ENCODE results near the gene TPCN1. TPM values are rescaled to one million over a fixed set of nuclear protein-coding genes. Genes with fewer than 3 reads are reported as not detected.

The TPCN1 gene
- total and polyA plus RNA-seq, 3 experiments from 2014 or later: 10.1 to 24.1 (median 21.3) TPM

DNA sequence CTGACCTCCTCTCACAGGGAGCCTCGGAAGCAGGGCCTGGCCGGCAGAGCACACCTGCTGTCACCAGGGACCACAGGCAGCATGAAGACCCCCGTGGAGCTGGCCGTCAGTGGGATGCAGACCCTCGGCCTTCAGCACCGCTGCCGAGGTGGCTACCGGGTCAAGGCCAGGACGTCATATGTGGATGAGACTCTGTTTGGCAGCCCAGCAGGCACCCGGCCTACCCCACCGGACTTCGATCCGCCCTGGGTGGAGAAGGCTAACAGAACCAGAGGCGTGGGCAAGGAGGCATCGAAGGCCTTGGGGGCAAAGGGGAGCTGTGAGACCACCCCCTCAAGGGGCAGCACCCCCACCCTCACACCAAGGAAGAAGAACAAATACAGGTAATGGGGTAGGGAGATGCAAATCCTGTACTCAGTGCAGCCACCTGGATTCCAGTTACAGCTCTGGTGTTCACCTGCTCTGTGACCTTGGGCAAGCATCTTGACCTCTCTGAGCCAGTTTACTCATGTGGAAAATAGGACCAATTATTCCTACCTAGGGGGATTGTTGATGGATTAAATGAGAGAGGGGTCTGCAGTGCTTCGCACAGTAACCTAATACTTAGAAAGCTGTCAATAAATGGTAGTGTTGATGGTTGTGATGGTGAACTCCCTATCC lies 34.5 kb upstream of the TPCN1 start:
- Histone ChIP-seq H3K27ac (ENCODE audit: low read depth, low read length) (peak overlapping the region; percentile 89), H3K9me3 (ENCODE audit: low read length) (no peaks in the 10 kb centered on the region), H3K36me3 (ENCODE audit: insufficient read depth, low read length) (peaks cover 7% of the 10 kb centered on the region), H3K4me1 (ENCODE audit: insufficient read depth, low read length) (peaks cover 31% of the 10 kb centered on the region), H3K27me3 (ENCODE audit: insufficient read depth, low read length, poor library complexity, severe bottlenecking) (no peaks in the 10 kb centered on the region), H3K4me3 (ENCODE audit: low read length) (peak overlapping the region; percentile 85)
- H3K27ac Mint-ChIP-seq: peak overlapping the region; percentile 85 to 99 (median 96)
- DNase-seq: no peak
- H3K4me1 Mint-ChIP-seq: peaks cover 27 to 46% (median 44%) of the 10 kb centered on the region in 3 donors
- H3K4me3 Mint-ChIP-seq: peak overlapping the region; percentile 94 to 100 (median 96)
- no peaks in the 10 kb centered on the region for H3K9me3 Mint-ChIP-seq
- ChIA-PET CTCF (interaction anchor here (0.7 to 4.0 kb wide), 7 partner anchors 10 to 138 kb away, joined by 3 to 27 read pairs (median 4); no protein-coding TSS in a partner anchor), POLR2A (interaction anchor here (1.1 kb wide), 1 partner anchor 35 kb away, joined by 4 read pairs; the partner anchor contains the start of gene TPCN1)
- peaks cover 0 to 49% (median 3%) of the 10 kb centered on the region in 3 donors for H3K36me3 Mint-ChIP-seq
- H3K27me3 Mint-ChIP-seq: no peaks in the 10 kb centered on the region

- H3K4me3 ChIP-seq (ENCODE audit: low read length): no peak overlapping the region
- Mint-ChIP-seq H3K27ac (peak overlapping the region in 3 of 8 donors; percentile 33 to 78 (median 58)), H3K4me3 (no peak overlapping the region), H3K4me1 (peaks cover 18 to 27% (median 26%) of the 10 kb centered on the region in 3 donors), H3K36me3 (peaks cover 0 to 49% (median 5%) of the 10 kb centered on the region in 3 donors), H3K9me3 (no peaks in the 10 kb centered on the region), H3K27me3 (no peaks in the 10 kb centered on the region)
- H3K36me3 ChIP-seq (ENCODE audit: insufficient read depth, low read length): peaks cover 10% of the 10 kb centered on the region
- ChIA-PET CTCF (interaction anchor here (0.7 to 1.1 kb wide), 2 partner anchors 26 to 35 kb away, joined by 3 to 4 read pairs; no protein-coding TSS in a partner anchor), POLR2A (interaction anchor here (0.7 kb wide), 1 partner anchor 159 kb away, joined by 7 read pairs; no protein-coding TSS in a partner anchor)
- H3K27me3 ChIP-seq (ENCODE audit: insufficient read depth, low read length, poor library complexity, severe bottlenecking): no peaks in the 10 kb centered on the region
- H3K9me3 ChIP-seq (ENCODE audit: low read length): no peaks in the 10 kb centered on the region
- no peak overlapping the region for H3K27ac ChIP-seq (ENCODE audit: low read depth, low read length)
- DNase-seq: no peak
- H3K4me1 ChIP-seq (ENCODE audit: insufficient read depth, low read length): peaks cover 16% of the 10 kb centered on the region
These were observed 31.9 kb upstream of the TPCN1 start for GRCh38 chr12:113189361-113189760.

GRCh38 chr12:113190761-113191160 lies 30.5 kb upstream of the TPCN1 start:
- H3K36me3 ChIP-seq (ENCODE audit: insufficient read depth, low read length): peaks cover 10% of the 10 kb centered on the region
- H3K27me3 ChIP-seq (ENCODE audit: insufficient read depth, low read length, poor library complexity, severe bottlenecking): no peaks in the 10 kb centered on the region
- Mint-ChIP-seq H3K27me3 (no peaks in the 10 kb centered on the region), H3K36me3 (peaks cover 0 to 45% (median 5%) of the 10 kb centered on the region in 3 donors), H3K27ac (peak overlapping the region in 2 of 8 donors; percentile 15 to 17), H3K4me1 (peaks cover 14 to 22% (median 20%) of the 10 kb centered on the region in 3 donors), H3K4me3 (peak overlapping the region in 1 of 7 donors; percentile 34), H3K9me3 (no peaks in the 10 kb centered on the region)
- ChIA-PET CTCF (no interaction called here), POLR2A (no interaction called here)
- no peaks in the 10 kb centered on the region for H3K9me3 ChIP-seq (ENCODE audit: low read length)
- no peak for DNase-seq
- peaks cover 15% of the 10 kb centered on the region for H3K4me1 ChIP-seq (ENCODE audit: insufficient read depth, low read length)
- no peak overlapping the region for H3K27ac ChIP-seq (ENCODE audit: low read depth, low read length)
- H3K4me3 ChIP-seq (ENCODE audit: low read length): no peak overlapping the region

- Mint-ChIP-seq H3K9me3 (no peaks in the 10 kb centered on the region), H3K36me3 (peaks cover 0 to 41% (median 5%) of the 10 kb centered on the region in 3 donors), H3K4me3 (no peak overlapping the region), H3K4me1 (peaks cover 12 to 19% (median 17%) of the 10 kb centered on the region in 3 donors), H3K27ac (no peak overlapping the region), H3K27me3 (no peaks in the 10 kb centered on the region)
- no peak overlapping the region for H3K4me3 ChIP-seq (ENCODE audit: low read length)
- H3K36me3 ChIP-seq (ENCODE audit: insufficient read depth, low read length): peaks cover 10% of the 10 kb centered on the region
- ChIA-PET CTCF (no interaction called here), POLR2A (no interaction called here)
- H3K27me3 ChIP-seq (ENCODE audit: insufficient read depth, low read length, poor library complexity, severe bottlenecking): no peaks in the 10 kb centered on the region
- no peak for DNase-seq
- H3K4me1 ChIP-seq (ENCODE audit: insufficient read depth, low read length): peaks cover 11% of the 10 kb centered on the region
- no peak overlapping the region for H3K27ac ChIP-seq (ENCODE audit: low read depth, low read length)
- H3K9me3 ChIP-seq (ENCODE audit: low read length): no peaks in the 10 kb centered on the region
These were observed 30.0 kb upstream of the TPCN1 start for GRCh38 chr12:113191227-113191626.

DNA sequence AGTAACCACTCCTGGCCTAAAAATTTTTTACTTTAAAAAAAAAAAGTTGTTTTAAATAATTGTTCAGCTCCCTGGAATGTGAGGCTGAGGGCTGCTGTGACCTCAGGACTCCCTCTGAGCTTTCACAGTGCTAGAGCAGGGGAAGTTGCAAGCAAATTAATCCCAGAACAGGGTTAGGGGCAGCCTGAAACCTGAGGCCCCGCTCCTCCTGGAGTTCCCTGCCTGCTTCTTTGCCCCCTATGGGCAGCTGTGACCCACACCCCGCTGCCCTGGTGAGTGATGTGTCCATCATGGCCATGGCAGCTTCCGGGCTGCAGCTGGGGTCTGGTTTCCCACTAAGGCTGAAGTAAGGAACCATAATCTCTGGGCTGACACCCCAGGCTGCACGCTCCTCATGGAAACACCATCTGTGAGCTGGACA lies 26.3 kb upstream of the TPCN1 start:
- H3K9me3 Mint-ChIP-seq: no peaks in the 10 kb centered on the region
- peaks cover 0 to 26% (median 3%) of the 10 kb centered on the region in 3 donors for H3K36me3 Mint-ChIP-seq
- H3K27ac ChIP-seq (ENCODE audit: low read depth, low read length): no peak overlapping the region
- H3K27me3 ChIP-seq (ENCODE audit: insufficient read depth, low read length, poor library complexity, severe bottlenecking): no peaks in the 10 kb centered on the region
- H3K4me1 Mint-ChIP-seq: no peaks in the 10 kb centered on the region
- no peak overlapping the region for H3K4me3 ChIP-seq (ENCODE audit: low read length)
- no peaks in the 10 kb centered on the region for H3K27me3 Mint-ChIP-seq
- ChIA-PET POLR2A (no interaction called here), CTCF (interaction anchor here (1.6 to 3.8 kb wide), 3 partner anchors 8 to 230 kb away, joined by 5 to 19 read pairs (median 9); partner anchors contain the start of genes DDX54 and RITA1)
- H3K27ac Mint-ChIP-seq: no peak overlapping the region
- H3K36me3 ChIP-seq (ENCODE audit: insufficient read depth, low read length): peaks cover 10% of the 10 kb centered on the region
- DNase-seq: no peak
- H3K4me1 ChIP-seq (ENCODE audit: insufficient read depth, low read length): no peaks in the 10 kb centered on the region
- H3K4me3 Mint-ChIP-seq: no peak overlapping the region
- no peaks in the 10 kb centered on the region for H3K9me3 ChIP-seq (ENCODE audit: low read length)

DNA sequence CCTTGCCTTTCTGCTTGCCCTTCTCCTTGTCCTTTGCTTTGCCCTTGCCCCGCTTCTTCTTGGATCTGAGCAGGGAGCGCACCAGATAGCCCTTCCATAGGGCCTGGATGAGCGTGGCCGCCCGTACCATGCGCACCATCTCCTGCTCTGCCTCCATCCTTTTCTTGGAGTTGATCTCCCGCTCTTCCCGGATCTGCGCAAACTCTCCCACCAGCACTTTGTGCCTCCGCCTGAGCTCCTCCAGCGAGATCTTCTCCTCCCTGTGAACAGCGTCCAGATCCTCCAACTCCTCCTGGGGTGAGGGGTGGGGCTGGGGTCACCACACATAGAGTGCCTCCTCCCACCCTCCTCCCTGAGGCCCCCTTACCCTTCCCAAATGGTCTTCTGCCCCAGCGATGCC lies 25.7 kb upstream of the TPCN1 start:
- POLR2A ChIA-PET: no interaction called here
- DNase-seq: no peak

DNA sequence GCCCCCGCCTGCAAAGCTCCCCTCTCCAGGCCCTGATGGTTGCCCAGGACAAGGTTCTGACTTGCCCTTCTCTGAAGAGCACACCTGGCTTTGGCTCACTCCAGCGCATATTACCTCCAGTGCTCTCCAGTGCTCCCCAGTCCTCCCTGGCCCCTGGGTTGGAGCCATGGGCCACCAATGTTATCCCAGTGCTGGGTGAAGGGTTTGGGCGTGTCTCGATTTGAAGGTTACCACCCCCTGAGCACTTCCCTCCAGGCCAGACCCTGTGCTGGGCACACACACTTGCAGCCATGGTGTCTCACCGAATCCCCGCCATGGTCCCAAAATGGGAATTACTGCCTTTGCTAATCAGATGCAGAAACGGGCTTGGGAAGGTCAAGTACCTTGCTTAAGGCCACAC lies 24.7 kb upstream of the TPCN1 start:
- no peaks in the 10 kb centered on the region for H3K9me3 Mint-ChIP-seq
- DNase-seq: no peak
- no peak overlapping the region for H3K4me3 ChIP-seq (ENCODE audit: low read length)
- no peak overlapping the region for H3K4me3 Mint-ChIP-seq
- H3K9me3 ChIP-seq (ENCODE audit: low read length): no peaks in the 10 kb centered on the region
- H3K27ac Mint-ChIP-seq: no peak overlapping the region
- peaks cover 0 to 12% (median 3%) of the 10 kb centered on the region in 3 donors for H3K36me3 Mint-ChIP-seq
- ChIA-PET CTCF (interaction anchor here (1.2 to 3.8 kb wide), 4 partner anchors 10 to 232 kb away, joined by 3 to 19 read pairs (median 3); partner anchors contain the start of genes DDX54 and RITA1), POLR2A (no interaction called here)
- H3K27me3 ChIP-seq (ENCODE audit: insufficient read depth, low read length, poor library complexity, severe bottlenecking): no peaks in the 10 kb centered on the region
- H3K4me1 ChIP-seq (ENCODE audit: insufficient read depth, low read length): no peaks in the 10 kb centered on the region
- H3K36me3 ChIP-seq (ENCODE audit: insufficient read depth, low read length): peaks cover 9% of the 10 kb centered on the region
- H3K4me1 Mint-ChIP-seq: no peaks in the 10 kb centered on the region
- no peaks in the 10 kb centered on the region for H3K27me3 Mint-ChIP-seq
- H3K27ac ChIP-seq (ENCODE audit: low read depth, low read length): no peak overlapping the region

More for the DNA sequence above, 25.7 kb upstream of the TPCN1 start:
- Mint-ChIP-seq H3K36me3 (peaks cover 0 to 22% (median 3%) of the 10 kb centered on the region in 3 donors), H3K4me1 (no peaks in the 10 kb centered on the region), H3K4me3 (no peak overlapping the region), H3K27me3 (no peaks in the 10 kb centered on the region), H3K27ac (peak overlapping the region in 2 of 8 donors; percentile 9 to 43), H3K9me3 (no peaks in the 10 kb centered on the region)
- CTCF ChIA-PET: interaction anchor here (1.2 to 3.8 kb wide), 4 partner anchors 9 to 230 kb away, joined by 3 to 19 read pairs (median 7); partner anchors contain the start of genes DDX54 and RITA1
- Histone ChIP-seq H3K36me3 (ENCODE audit: insufficient read depth, low read length) (peaks cover 10% of the 10 kb centered on the region), H3K9me3 (ENCODE audit: low read length) (no peaks in the 10 kb centered on the region), H3K4me1 (ENCODE audit: insufficient read depth, low read length) (no peaks in the 10 kb centered on the region), H3K27ac (ENCODE audit: low read depth, low read length) (no peak overlapping the region), H3K4me3 (ENCODE audit: low read length) (no peak overlapping the region), H3K27me3 (ENCODE audit: insufficient read depth, low read length, poor library complexity, severe bottlenecking) (no peaks in the 10 kb centered on the region)

DNA sequence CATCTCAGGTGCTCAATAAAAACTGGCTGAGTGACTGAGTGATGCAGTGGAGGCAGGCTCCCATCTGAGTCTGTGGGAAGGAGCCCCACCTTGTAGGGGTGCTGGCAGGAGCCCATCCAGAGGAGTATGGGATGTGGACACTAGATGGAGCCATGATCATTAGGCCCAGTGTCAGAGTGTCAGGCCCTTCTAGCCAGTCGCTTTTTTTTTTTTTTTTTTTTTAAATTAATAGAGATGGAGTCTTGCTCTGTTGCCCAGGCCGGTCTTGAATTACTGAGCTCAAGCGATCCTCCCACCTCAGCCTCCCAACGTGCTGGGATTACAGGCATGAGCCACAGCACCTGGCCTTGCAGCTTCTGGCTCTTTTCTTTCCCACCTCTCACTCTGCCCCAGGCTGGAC lies 24.3 kb upstream of the TPCN1 start:
- H3K36me3 Mint-ChIP-seq: peaks cover 0 to 8% (median 1%) of the 10 kb centered on the region in 3 donors
- CTCF ChIA-PET: interaction anchor here (0.6 to 3.8 kb wide), 9 partner anchors 10 to 394 kb away, joined by 3 to 19 read pairs (median 3); partner anchors contain the start of genes DDX54, RITA1 and TPCN1
- Histone ChIP-seq H3K9me3 (ENCODE audit: low read length) (no peaks in the 10 kb centered on the region), H3K27ac (ENCODE audit: low read depth, low read length) (no peak overlapping the region), H3K4me3 (ENCODE audit: low read length) (no peak overlapping the region), H3K36me3 (ENCODE audit: insufficient read depth, low read length) (peaks cover 5% of the 10 kb centered on the region), H3K4me1 (ENCODE audit: insufficient read depth, low read length) (no peaks in the 10 kb centered on the region), H3K27me3 (ENCODE audit: insufficient read depth, low read length, poor library complexity, severe bottlenecking) (no peaks in the 10 kb centered on the region)
- DNase-seq: peak; percentile 20 to 75 (median 48)
- no peak overlapping the region for H3K4me3 Mint-ChIP-seq
- H3K27me3 Mint-ChIP-seq: no peaks in the 10 kb centered on the region
- no peaks in the 10 kb centered on the region for H3K4me1 Mint-ChIP-seq
- H3K27ac Mint-ChIP-seq: no peak overlapping the region
- H3K9me3 Mint-ChIP-seq: no peaks in the 10 kb centered on the region
- POLR2A ChIA-PET: no interaction called here

Data from CD8-positive, alpha-beta memory T cell (primary cell).